Stimulated activated naive CD8-positive, alpha-beta T cell treated with anti-CD3 and anti-CD28 coated beads, Interleukin-15, Interleukin-2, amounts not matched to agents 100 ng/mL and 50 ng/mL, for 24 hours (primary cell): ENCODE data around the gene NBPF1.
"Not testable (repeated sequence)": the region's sequence is repeated elsewhere in the genome, so short reads cannot be mapped to it uniquely, and the experiment has no call there.

Source experiments
- H3K27ac Mint-ChIP-seq: one replicate; pipeline ENCODE4 v1.8.0; 2021; ENCODE audit warnings: mild to moderate bottlenecking, mixed read lengths
- H3K27me3 Mint-ChIP-seq: one replicate; pipeline ENCODE4 v1.8.0; 2021; ENCODE audit warnings: mixed read lengths
- H3K36me3 Mint-ChIP-seq: one replicate; pipeline ENCODE4 v1.8.0; 2021; ENCODE audit warnings: low read depth, mixed read lengths
- H3K4me1 Mint-ChIP-seq: one replicate; pipeline ENCODE4 v1.8.0; 2021; ENCODE audit warnings: low read depth, mixed read lengths
- H3K4me3 Mint-ChIP-seq: one replicate; pipeline ENCODE4 v1.8.0; 2021; ENCODE audit warnings: mild to moderate bottlenecking, mixed read lengths
- H3K9me3 Mint-ChIP-seq: one replicate; pipeline ENCODE4 v1.8.0; 2021; ENCODE audit warnings: mixed read lengths

The NBPF1 gene

DNA sequence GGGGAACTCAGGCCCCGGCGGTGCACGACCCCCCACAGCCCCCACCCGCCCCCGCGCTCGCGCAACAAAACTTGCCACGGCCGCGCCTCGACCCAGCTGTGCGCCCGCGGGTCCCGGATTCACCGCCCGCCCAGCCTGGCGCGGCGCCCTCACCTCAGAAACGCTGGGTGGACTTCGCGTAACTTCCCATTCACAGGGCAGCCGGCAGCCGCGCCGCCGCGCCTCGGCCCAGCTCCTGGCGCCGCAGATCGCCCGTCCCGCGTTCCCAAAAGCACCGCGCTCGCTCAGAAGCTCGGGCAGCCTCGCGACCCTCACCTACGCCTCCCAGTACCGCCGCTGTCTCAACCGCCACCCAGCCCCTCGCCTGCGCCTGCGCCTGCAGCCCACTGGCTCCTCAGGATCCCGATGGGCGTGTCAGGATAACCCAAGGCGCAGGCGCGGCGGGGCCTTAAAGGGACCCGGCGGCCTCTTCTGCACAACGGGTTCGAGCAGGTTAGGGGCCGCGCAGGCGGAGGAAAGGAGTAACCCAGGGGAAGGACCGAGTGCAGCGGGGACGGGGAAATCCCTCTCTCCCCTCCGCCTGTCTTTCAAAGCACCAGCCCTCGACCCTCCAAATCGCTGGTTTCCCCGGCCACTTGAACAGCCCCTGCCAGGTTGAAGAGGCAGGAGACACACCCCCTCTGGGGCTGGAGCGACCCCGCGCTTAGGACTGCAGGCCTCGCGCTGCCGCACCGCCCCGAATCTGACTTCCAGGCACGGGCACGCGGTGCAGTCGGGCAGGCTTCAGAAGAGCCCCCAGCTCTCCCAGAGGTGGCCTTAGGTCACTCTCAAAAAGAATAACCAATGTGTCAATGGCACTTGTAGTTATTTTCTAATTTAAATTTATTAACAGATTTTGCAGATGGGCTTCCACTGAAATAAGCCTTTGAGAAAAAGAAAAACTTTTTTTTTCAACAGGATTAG, at the start of gene NBPF1:
NBPF1 (minus strand) TSS at position 380 of the 963 bp plus-strand sequence.
- no peaks in the 10 kb centered on the region for H3K36me3 Mint-ChIP-seq
- no peak within 1 kb of the TSS for H3K4me3 Mint-ChIP-seq
- H3K27ac Mint-ChIP-seq: no peak within 1 kb of the TSS
- H3K27me3 Mint-ChIP-seq: no peaks in the 10 kb centered on the region
- H3K4me1 Mint-ChIP-seq: no peaks in the 10 kb centered on the region
- H3K9me3 Mint-ChIP-seq: no peaks in the 10 kb centered on the region

DNA sequence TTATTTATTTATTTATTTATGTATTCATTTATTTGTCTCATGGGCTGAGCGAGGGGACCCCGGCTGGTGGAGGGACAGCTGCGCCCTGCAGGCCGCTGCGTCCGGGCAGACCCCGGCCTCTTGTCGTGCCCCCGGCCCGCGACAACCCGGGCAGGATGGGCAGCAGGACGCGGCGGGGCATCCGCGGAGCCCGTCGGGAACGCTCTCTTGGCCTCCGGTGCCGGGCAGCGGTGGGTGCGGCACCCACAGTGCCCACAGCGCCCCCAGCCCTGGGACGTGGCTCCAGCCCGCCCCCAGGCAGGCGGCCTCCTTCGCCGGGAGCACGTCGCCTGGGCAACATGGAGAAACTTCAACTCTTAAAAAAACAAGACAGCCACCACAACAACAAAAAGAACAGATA, 44.9 kb upstream of the NBPF1 start:
- H3K36me3 Mint-ChIP-seq, H3K4me3 Mint-ChIP-seq, H3K9me3 Mint-ChIP-seq, H3K27me3 Mint-ChIP-seq, H3K4me1 Mint-ChIP-seq, H3K27ac Mint-ChIP-seq: not testable (repeated sequence)

DNA sequence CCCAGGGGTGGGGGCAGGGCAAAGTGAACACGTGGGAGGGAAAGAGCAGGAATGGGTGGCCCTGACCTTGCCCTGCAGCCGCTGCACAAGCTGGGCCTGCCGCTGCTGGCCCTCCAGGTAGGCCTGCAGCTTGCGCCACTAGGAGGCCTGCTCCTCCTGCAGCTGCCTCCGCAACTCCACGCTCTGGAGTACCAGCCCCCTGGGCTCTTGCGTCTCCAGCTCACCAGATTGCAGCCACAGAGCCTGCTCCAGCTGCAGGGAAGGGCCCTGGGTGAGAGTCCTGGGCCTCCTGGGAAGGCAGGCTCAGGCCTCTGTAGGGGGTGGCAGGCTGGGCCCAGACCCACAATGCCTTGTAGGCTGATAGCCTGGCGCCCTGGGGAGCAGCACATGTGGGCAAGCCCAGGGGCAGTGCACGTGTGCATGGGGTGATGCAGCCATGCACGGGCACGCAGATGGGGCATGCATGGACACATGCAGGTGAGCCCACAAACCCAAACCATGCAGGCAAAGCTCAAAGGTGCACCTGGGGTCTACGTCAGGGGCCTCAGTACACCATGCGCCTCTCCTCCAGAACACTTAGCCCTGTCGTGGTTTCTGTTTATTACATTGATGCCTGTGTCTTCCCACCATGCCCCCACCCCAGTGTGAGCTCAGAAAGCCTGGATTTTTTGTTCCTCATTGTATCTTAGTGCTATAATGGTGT, 43.8 kb upstream of the NBPF1 start:
- H3K9me3 Mint-ChIP-seq, H3K4me1 Mint-ChIP-seq, H3K36me3 Mint-ChIP-seq, H3K4me3 Mint-ChIP-seq, H3K27ac Mint-ChIP-seq, H3K27me3 Mint-ChIP-seq: not testable (repeated sequence)

DNA sequence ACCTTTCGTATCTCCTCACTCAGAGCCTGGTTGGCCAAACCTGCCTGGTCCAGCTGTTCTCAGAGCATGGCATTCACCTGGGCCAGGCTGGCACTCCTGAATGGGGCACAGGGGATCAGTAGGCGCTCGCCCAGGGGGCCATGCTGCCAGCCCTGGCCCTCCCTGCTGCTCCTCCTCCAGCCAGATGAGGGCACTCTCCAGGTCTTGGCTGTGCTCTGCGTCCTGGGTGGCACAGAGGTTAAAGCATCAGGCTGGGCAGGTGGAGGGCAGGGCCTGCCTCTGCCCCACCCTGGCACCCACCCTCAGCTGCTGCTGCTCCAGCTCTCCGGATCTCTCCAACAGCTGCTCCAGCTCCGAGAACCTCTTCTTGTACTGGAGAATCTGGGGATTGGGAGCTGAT, 43.2 kb upstream of the NBPF1 start:
- H3K27ac Mint-ChIP-seq, H3K9me3 Mint-ChIP-seq, H3K36me3 Mint-ChIP-seq, H3K27me3 Mint-ChIP-seq, H3K4me1 Mint-ChIP-seq, H3K4me3 Mint-ChIP-seq: not testable (repeated sequence)

DNA sequence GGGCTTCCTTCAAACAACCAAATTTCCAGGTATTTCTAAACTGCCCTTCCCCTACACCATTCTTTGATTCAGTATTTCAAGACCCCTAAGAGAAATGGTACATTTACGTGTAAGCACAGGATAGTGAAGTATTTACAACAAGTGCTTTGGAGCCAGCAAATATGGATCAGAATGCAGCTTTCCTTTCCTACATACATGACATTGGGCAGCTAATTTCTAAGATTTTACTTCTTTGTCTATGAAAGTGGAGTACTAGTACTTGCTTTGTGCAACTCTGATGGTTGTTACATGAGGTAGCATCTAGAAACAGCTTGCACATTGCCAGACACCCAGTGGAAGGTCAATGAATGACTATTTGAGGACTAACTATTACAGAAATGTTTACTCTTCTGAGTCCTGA, 38.2 kb upstream of the NBPF1 start:
- not testable (repeated sequence) for H3K4me3 Mint-ChIP-seq

DNA sequence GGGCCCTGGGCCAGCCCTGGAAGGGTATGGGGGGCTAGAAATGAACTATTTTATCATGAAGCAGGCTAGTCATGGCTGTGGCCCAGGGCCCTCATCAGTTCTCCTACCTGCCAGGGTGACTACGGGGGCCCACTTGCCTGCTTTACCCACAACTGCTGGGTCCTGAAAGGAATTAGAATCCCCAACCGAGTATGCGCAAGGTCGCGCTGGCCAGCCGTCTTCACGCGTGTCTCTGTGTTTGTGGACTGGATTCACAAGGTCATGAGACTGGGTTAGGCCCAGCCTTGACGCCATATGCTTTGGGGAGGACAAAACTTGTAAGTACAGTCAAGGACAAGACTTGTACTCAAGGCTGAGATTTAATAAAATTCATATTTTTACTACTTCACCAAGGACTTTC, 36.6 kb upstream of the NBPF1 start:
- H3K4me3 Mint-ChIP-seq, H3K4me1 Mint-ChIP-seq, H3K36me3 Mint-ChIP-seq, H3K27ac Mint-ChIP-seq, H3K27me3 Mint-ChIP-seq, H3K9me3 Mint-ChIP-seq: not testable (repeated sequence)

More for the DNA sequence above, 38.2 kb upstream of the NBPF1 start:
- not testable (repeated sequence) for H3K27me3 Mint-ChIP-seq, H3K27ac Mint-ChIP-seq, H3K36me3 Mint-ChIP-seq, H3K4me1 Mint-ChIP-seq, H3K9me3 Mint-ChIP-seq

DNA sequence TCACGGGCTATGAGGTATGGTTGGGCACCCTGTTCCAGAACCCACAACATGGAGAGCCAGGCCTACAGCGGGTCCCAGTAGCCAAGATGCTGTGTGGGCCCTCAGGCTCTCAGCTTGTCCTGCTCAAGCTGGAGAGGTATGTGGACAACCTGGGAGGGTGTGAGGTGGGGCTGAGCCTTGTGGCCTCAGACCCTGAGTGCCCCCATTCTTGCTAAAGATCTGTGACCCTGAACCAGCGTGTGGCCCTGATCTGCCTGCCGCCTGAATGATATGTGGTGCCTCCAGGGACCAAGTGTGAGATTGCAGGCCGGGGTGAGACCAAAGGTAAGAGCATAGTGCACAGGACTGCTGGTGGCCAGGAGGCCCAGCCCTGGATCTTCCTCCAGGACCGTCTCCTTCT, 36.0 kb upstream of the NBPF1 start:
- H3K36me3 Mint-ChIP-seq, H3K27me3 Mint-ChIP-seq, H3K4me3 Mint-ChIP-seq, H3K4me1 Mint-ChIP-seq, H3K9me3 Mint-ChIP-seq, H3K27ac Mint-ChIP-seq: not testable (repeated sequence)

DNA sequence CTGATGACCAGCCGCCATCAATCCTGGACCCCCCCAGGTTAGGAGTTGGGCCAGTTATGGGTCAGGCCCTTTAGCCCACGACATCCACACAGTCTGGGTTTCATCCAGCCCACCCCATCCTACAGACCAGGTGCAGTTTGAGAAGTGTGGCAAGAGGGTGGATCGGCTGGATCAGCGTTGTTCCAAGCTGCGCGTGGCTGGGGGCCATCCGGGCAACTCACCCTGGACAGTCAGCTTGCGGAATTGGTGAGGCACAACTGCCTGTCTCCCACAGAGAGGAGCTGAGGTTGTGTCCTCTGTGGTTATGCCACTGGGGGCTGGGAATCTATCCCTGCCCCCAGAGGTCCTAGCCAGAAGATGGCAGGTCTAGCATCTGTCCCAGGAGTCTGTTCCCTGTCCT, 35.4 kb upstream of the NBPF1 start:
- H3K27me3 Mint-ChIP-seq, H3K9me3 Mint-ChIP-seq, H3K27ac Mint-ChIP-seq, H3K4me3 Mint-ChIP-seq, H3K36me3 Mint-ChIP-seq, H3K4me1 Mint-ChIP-seq: not testable (repeated sequence)

DNA sequence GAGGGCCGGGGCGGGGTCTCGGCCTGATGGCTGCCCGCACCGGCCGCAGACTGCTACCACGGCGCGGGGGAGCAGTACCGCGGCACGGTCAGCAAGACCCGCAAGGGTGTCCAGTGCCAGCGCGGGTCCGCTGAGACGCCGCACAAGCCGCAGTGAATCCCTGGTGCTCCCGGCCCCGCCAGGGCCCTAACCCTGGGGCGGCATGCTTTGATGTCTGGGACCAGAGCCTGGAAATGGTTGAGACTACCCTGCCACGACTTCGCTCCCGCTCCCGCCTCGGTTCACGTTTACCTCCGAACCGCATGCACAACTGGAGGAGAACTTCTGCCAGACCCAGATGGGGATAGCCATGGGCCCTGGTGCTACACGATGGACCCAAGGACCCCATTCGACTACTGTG, 34.9 kb upstream of the NBPF1 start:
- H3K36me3 Mint-ChIP-seq, H3K27me3 Mint-ChIP-seq, H3K4me3 Mint-ChIP-seq, H3K4me1 Mint-ChIP-seq, H3K27ac Mint-ChIP-seq, H3K9me3 Mint-ChIP-seq: not testable (repeated sequence)

DNA sequence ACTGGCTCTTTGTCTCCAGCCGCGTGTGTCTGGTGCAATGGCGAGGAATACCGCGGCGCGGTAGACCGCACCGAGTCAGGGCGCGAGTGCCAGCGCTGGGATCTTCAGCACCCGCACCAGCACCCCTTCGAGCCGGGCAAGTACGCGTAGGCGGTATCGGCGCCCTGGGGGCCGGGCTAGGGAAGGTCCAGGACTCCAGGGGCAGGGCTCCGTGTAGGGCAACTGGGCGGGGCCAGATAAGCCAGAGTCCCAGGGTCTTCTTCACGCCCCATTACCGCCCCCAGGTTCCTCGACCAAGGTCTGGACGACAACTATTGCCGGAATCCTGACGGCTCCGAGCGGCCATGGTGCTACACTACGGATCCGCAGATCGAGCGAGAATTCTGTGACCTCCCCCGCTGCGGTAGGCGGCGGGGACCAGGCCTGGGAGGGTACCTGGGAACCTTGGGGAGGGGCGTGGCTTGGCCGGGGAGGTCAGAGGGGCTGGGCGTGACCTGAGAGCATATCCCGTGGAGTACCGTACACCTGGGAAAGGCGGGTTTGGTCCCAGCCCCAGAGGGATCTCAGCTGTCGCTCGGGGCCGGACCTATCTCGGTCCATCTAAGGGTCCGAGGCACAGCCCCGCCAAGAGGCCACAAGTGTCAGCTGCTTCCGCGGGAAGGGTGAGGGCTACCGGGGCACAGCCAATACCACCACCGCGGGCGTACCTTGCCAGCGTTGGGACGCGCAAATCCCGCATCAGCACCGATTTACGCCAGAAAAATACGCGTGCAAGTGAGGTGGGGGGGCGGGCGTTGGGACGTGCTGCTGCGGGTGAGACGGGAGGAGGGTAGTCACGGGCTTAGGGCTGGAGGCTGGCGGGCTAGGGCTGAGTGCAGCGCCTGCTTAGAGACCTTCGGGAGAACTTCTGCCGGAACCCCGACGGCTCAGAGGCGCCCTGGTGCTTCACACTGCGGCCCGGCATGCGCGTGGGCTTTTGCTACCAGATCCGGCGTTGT, 34.1 kb upstream of the NBPF1 start:
- not testable (repeated sequence) for H3K36me3 Mint-ChIP-seq, H3K9me3 Mint-ChIP-seq, H3K27ac Mint-ChIP-seq, H3K4me1 Mint-ChIP-seq, H3K27me3 Mint-ChIP-seq, H3K4me3 Mint-ChIP-seq

DNA sequence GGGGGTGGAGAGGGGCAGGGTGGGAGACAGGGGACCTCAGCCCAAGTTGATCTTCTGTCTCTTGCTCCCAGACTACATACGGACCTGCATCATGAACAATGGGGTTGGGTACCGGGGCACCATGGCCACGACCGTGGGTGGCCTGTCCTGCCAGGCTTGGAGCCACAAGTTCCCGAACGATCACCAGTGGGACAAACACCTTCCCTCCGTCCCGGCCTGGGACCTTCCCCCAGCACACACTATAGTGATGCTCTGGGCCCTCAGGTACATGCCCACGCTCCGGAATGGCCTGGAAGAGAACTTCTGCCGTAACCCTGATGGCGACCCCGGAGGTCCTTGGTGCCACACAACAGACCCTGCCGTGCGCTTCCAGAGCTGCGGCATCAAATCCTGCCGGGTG, 33.4 kb upstream of the NBPF1 start:
- H3K27ac Mint-ChIP-seq, H3K4me1 Mint-ChIP-seq, H3K36me3 Mint-ChIP-seq, H3K27me3 Mint-ChIP-seq, H3K4me3 Mint-ChIP-seq, H3K9me3 Mint-ChIP-seq: not testable (repeated sequence)

DNA sequence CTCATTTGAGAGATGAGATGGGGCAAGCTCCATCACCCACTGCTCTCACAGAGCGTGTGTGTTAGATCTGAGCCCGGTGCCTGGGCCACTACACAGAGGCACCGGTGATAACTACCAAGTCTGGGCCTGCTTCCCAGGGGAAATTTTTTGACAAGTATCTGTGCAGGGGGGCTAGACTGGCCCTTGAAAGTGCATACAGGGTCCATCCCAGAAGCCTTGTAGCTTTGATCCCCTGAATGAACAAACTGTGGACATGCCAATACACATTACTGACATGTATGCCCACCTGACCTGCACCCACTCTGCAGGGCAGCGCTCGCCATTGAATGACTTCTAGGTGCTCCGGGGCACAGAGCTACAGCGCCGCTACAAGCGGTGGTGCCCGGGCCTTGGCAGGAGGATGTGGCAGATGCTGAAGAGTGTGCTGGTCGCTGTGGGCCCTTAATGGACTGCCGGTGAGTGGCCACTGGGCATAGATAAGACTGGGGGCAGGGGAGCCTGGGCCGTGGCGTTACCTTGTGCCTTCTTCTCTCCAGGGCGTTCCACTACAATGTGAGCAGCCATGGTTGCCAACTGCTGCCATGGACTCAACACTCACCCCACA, 32.8 kb upstream of the NBPF1 start:
- not testable (repeated sequence) for H3K27ac Mint-ChIP-seq, H3K4me3 Mint-ChIP-seq, H3K27me3 Mint-ChIP-seq, H3K9me3 Mint-ChIP-seq, H3K36me3 Mint-ChIP-seq, H3K4me1 Mint-ChIP-seq

DNA sequence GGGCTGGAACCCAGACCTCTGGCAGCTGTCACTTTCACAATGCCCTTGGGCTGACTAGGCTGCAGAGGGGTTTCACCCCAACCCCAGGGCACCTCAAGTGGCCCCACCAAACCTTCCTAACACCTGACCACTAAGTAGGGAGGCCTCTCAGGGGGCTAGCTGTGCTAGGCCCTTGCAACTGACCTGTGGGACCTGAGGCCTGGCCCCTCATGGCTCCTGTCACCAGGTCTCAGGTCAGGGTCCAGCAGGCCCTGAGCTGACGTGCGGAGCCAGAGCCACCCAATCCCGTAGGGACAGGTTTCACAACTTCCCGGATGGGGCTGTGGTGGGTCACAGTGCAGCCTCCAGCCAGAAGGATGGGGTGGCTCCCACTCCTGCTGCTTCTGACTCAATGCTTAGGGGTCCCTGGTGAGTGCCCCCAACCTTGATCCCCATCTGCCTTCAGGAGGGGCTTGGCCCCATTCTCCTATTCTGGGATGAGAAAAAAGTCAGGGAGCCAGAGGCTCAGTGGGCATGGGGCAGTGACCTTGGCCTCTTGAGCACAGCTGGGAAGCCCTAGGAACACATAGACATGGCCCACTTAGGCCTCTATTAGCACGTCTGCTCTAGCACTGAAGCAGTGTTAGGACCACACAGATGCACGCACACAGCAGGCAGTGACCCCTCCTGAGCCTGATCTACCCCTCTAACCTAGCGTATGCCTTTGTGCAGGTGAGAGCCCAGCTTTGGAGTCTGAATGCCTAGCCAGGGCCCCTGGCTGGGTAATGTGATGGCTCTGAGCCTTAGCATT, 32.1 kb upstream of the NBPF1 start:
- H3K4me3 Mint-ChIP-seq, H3K9me3 Mint-ChIP-seq, H3K4me1 Mint-ChIP-seq, H3K27ac Mint-ChIP-seq, H3K36me3 Mint-ChIP-seq, H3K27me3 Mint-ChIP-seq: not testable (repeated sequence)
